Liver (tissue), 9 donors: ENCODE results near the gene ALKBH2. TPM values are rescaled to one million over a fixed set of nuclear protein-coding genes. Genes with fewer than 3 reads are reported as not detected.

Experiments used
- DNase-seq: peaks from one replicate; pipeline ENCODE4 v3.0.0-alpha.2; 2017; ENCODE audit warnings: low spot score
- H3K27ac ChIP-seq, 2 donors: one replicate each; pipeline ENCODE4 v1.7.0; 2013; ENCODE audit warnings: inconsistent platforms in 2 of 2, low read length in 2 of 2, control low read depth in 1 of 2, low read depth in 1 of 2, mild to moderate bottlenecking in 1 of 2
- H3K27me3 ChIP-seq, 4 donors: one replicate each; pipeline versions ENCODE4 v1.6.1 to v1.7.0; 2013; ENCODE audit warnings: low read length in 3 of 4, inconsistent platforms in 1 of 4, mild to moderate bottlenecking in 1 of 4, moderate library complexity in 1 of 4; ENCODE audit not compliant: control insufficient read depth in 4 of 4, insufficient read depth in 4 of 4
- H3K36me3 ChIP-seq, 4 donors: one replicate each; pipeline versions ENCODE4 v1.6.1 to v1.7.0; 2013; ENCODE audit warnings: low read length in 3 of 4, mild to moderate bottlenecking in 3 of 4, low read depth in 1 of 4, moderate library complexity in 1 of 4; ENCODE audit not compliant: control insufficient read depth in 4 of 4, insufficient read depth in 3 of 4
- H3K4me1 ChIP-seq, 4 donors: one replicate each; pipeline versions ENCODE4 v1.6.1 to v1.7.0; 2013; ENCODE audit warnings: low read length in 3 of 4, mild to moderate bottlenecking in 3 of 4, moderate library complexity in 1 of 4; ENCODE audit not compliant: control insufficient read depth in 4 of 4, insufficient read depth in 4 of 4
- H3K4me3 ChIP-seq, 3 donors: one replicate each; pipeline versions ENCODE4 v1.6.1 to v1.7.0; 2013; ENCODE audit warnings: low read length in 3 of 3, control low read depth in 1 of 3, low read depth in 1 of 3, mild to moderate bottlenecking in 1 of 3
- H3K9ac ChIP-seq, 2 donors: one replicate each; pipeline ENCODE4 v1.7.0; 2013; ENCODE audit warnings: low read length in 2 of 2, mild to moderate bottlenecking in 2 of 2, moderate library complexity in 2 of 2, control low read depth in 1 of 2, low read depth in 1 of 2
- H3K9me3 ChIP-seq, 4 donors: one replicate each; pipeline versions ENCODE4 v1.6.1 to v1.7.0; 2013; ENCODE audit warnings: low read length in 3 of 4; ENCODE audit not compliant: control insufficient read depth in 4 of 4
- EGR1 ChIP-seq, 2 donors: IDR thresholded peaks; 2 replicates each; pipeline ENCODE4 v1.6.1; 2016 to 2018; ENCODE audit warnings: antibody characterized with exemption in 2 of 2, low read depth in 2 of 2
- FOXA1 ChIP-seq: IDR thresholded peaks from 2 replicates; pipeline ENCODE4 v1.6.1; 2016; ENCODE audit warnings: antibody characterized with exemption
- FOXA2 ChIP-seq: IDR thresholded peaks from 2 replicates; pipeline ENCODE4 v1.6.1; 2016; ENCODE audit warnings: antibody characterized with exemption
- HNF4A ChIP-seq, 2 donors: conservative IDR thresholded peaks; 2 replicates each; pipeline ENCODE4 v1.6.1; 2016; ENCODE audit warnings: antibody characterized with exemption in 2 of 2, mild to moderate bottlenecking in 2 of 2
- JUND ChIP-seq, 2 donors: IDR thresholded peaks; 2 replicates each; pipeline ENCODE4 v1.6.1; 2016; ENCODE audit warnings: antibody characterized with exemption in 2 of 2
- MAX ChIP-seq: IDR thresholded peaks from 2 replicates; pipeline ENCODE4 v1.6.1; 2016; ENCODE audit warnings: antibody characterized with exemption
- RAD21 ChIP-seq, 2 donors: IDR thresholded peaks; 2 replicates each; pipeline ENCODE4 v1.6.1; 2016; ENCODE audit warnings: antibody characterized with exemption in 2 of 2, mild to moderate bottlenecking in 2 of 2
- REST ChIP-seq: IDR thresholded peaks from 2 replicates; pipeline ENCODE4 v1.6.1; 2016; ENCODE audit warnings: antibody characterized with exemption, mild to moderate bottlenecking
- RXRA ChIP-seq, 2 donors: IDR thresholded peaks; 2 replicates each; pipeline ENCODE4 v1.6.1; 2017 to 2018; ENCODE audit warnings: antibody characterized with exemption in 2 of 2, mild to moderate bottlenecking in 1 of 2
- SP1 ChIP-seq: IDR thresholded peaks from 2 replicates; pipeline ENCODE4 v1.6.1; 2018; ENCODE audit warnings: antibody characterized with exemption, mild to moderate bottlenecking
- TAF1 ChIP-seq: conservative IDR thresholded peaks from 2 replicates; pipeline ENCODE4 v1.6.1; 2016; ENCODE audit warnings: antibody characterized with exemption, mild to moderate bottlenecking
- YY1 ChIP-seq: IDR thresholded peaks from 2 replicates; pipeline ENCODE4 v1.6.1; 2016; ENCODE audit warnings: antibody characterized with exemption, mild to moderate bottlenecking
- WGBS: extraction: QIAGEN DNeasy Blood & Tissue Kit; methylation state at CpG from one replicate; pipeline ENCODE4 v1.1.7; 2013; 5-methylcytosine and 5-hydroxymethylcytosine counted together
- polyA plus RNA-seq, 2 donors: library from polyadenylated mRNA; stranded (reverse) in 1 of 2; unstranded in 1 of 2; fragments of 200-250 nt in 1 of 2; fragments of >200 nt in 1 of 2; fragmentation: Nextera tagmentation in 1 of 2; extraction: Ambion mirVana in 1 of 2; gene quantifications; one replicate each; pipeline versions ENCODE4 v1.2.1 to v1.2.3, GENCODE V29; 2013 to 2015
- total RNA-seq, 2 donors: library from RNA; depleted of rRNA; stranded (reverse); fragments of >200 nt; gene quantifications; one replicate each; pipeline ENCODE4 v1.2.3, GENCODE V29; 2014
- TF ChIP-seq, protein P1 (sequence below): fragments of 150-350 bp; IDR thresholded peaks from 2 replicates; pipeline ENCODE4 v1.5.1; 2017; ENCODE audit warnings: improper control_type of control experiment, low read depth, low read length; ENCODE audit not compliant: missing input control
- TF ChIP-seq, protein P2 (sequence below): IDR thresholded peaks from 2 replicates; pipeline ENCODE4 v1.6.1; 2016; ENCODE audit warnings: antibody characterized with exemption
- donor health status: healthy.
- donor health status: healthy.
- donor health status: healthy.
- donor health status: healthy.
- donor health status: healthy.

Gene ALKBH2
- total and polyA plus RNA-seq, 4 donors: 6.8 to 24.7 (median 19.9) TPM

GRCh38 chr12:109074866-109075265, 18.4 kb downstream of the ALKBH2 start (continued):
- TF ChIP-seq, protein P1, sequence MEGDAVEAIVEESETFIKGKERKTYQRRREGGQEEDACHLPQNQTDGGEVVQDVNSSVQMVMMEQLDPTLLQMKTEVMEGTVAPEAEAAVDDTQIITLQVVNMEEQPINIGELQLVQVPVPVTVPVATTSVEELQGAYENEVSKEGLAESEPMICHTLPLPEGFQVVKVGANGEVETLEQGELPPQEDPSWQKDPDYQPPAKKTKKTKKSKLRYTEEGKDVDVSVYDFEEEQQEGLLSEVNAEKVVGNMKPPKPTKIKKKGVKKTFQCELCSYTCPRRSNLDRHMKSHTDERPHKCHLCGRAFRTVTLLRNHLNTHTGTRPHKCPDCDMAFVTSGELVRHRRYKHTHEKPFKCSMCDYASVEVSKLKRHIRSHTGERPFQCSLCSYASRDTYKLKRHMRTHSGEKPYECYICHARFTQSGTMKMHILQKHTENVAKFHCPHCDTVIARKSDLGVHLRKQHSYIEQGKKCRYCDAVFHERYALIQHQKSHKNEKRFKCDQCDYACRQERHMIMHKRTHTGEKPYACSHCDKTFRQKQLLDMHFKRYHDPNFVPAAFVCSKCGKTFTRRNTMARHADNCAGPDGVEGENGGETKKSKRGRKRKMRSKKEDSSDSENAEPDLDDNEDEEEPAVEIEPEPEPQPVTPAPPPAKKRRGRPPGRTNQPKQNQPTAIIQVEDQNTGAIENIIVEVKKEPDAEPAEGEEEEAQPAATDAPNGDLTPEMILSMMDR: no peak

- no peak for DNase-seq
Observed at GRCh38 chr12:109069307-109070271, 23.7 kb downstream of the ALKBH2 start.

DNA sequence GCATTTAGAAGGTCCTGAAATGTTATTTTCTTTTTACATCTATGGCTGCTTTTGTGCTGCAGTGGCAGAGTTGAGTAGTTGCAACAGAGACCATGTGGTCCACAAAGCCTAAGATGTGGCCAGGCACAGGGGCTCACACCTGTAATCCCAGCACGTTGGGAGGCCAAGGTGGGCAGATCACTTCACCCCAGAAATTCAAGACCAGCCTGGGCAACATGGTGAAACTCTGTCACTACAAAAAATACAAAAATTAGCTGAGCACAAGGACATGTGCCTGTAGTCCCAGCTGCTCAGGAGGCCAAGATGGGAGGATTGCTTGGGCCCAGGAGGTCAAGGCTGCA, 27.4 kb downstream of the ALKBH2 start:
- TF ChIP-seq, protein P2, sequence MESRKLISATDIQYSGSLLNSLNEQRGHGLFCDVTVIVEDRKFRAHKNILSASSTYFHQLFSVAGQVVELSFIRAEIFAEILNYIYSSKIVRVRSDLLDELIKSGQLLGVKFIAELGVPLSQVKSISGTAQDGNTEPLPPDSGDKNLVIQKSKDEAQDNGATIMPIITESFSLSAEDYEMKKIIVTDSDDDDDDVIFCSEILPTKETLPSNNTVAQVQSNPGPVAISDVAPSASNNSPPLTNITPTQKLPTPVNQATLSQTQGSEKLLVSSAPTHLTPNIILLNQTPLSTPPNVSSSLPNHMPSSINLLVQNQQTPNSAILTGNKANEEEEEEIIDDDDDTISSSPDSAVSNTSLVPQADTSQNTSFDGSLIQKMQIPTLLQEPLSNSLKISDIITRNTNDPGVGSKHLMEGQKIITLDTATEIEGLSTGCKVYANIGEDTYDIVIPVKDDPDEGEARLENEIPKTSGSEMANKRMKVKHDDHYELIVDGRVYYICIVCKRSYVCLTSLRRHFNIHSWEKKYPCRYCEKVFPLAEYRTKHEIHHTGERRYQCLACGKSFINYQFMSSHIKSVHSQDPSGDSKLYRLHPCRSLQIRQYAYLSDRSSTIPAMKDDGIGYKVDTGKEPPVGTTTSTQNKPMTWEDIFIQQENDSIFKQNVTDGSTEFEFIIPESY: no peak
- TF ChIP-seq, protein P1: no peak
- TF ChIP-seq YY1: no peak
- no peak for TF ChIP-seq SP1
- TF ChIP-seq MAX: no peak
- TF ChIP-seq EGR1 (IDR thresholded peaks at IDR 0.05; ENCODE audit: low read depth in 2 of 2): no peak
- no peak for TF ChIP-seq TAF1
- TF ChIP-seq RAD21 (IDR thresholded peaks at IDR 0.05): no peak
- TF ChIP-seq JUND (IDR thresholded peaks at IDR 0.05): no peak
- peak in 1 of 2 donors; percentile 2 for TF ChIP-seq RXRA (IDR thresholded peaks at IDR 0.05)
- TF ChIP-seq FOXA2: no peak
- no peak for TF ChIP-seq FOXA1
- TF ChIP-seq REST: peak; percentile 4
- no peak for TF ChIP-seq HNF4A (conservative IDR thresholded peaks at IDR 0.05)
- H3K27me3 ChIP-seq: no peaks in the 10 kb centered on the region
- peaks cover 0 to 25% (median 14%) of the 10 kb centered on the region in 4 donors for H3K36me3 ChIP-seq
- no peak for DNase-seq
- 25% methylated on average over 1 of the region's 1 CpG for WGBS
- peak overlapping the region in 1 of 2 donors; percentile 21 for H3K9ac ChIP-seq
- no peak overlapping the region for H3K4me3 ChIP-seq
- H3K9me3 ChIP-seq: no peaks in the 10 kb centered on the region
- H3K4me1 ChIP-seq: peaks cover 4 to 40% (median 26%) of the 10 kb centered on the region in 4 donors
- H3K27ac ChIP-seq: peak overlapping the region; percentile 57 to 70

More at GRCh38 chr12:109069307-109070271, 23.7 kb downstream of the ALKBH2 start:
- H3K36me3 ChIP-seq: peaks cover 0 to 58% (median 31%) of the 10 kb centered on the region in 4 donors
- H3K4me3 ChIP-seq: no peak overlapping the region
- H3K27ac ChIP-seq: no peak overlapping the region
- no peaks in the 10 kb centered on the region for H3K27me3 ChIP-seq
- 86% methylated on average over 17 of the region's 17 CpGs for WGBS
- H3K9me3 ChIP-seq: no peaks in the 10 kb centered on the region
- no peak overlapping the region for H3K9ac ChIP-seq
- H3K4me1 ChIP-seq: peaks cover 2 to 33% (median 23%) of the 10 kb centered on the region in 4 donors
- no peak for TF ChIP-seq JUND (IDR thresholded peaks at IDR 0.05)
- TF ChIP-seq SP1: peak; percentile 16
- TF ChIP-seq HNF4A (conservative IDR thresholded peaks at IDR 0.05): peak in 1 of 2 donors; percentile 54
- TF ChIP-seq, protein P2: no peak
